ENCODE data around the gene RAB4A.

GRCh38 chr1:229264487-229264886 is 6.4 kb upstream of the RAB4A start:
- TF ChIP-seq EP300 (IDR thresholded peaks at IDR 0.05; ENCODE audit: borderline replicate concordance) (no peak), TAF1 (IDR thresholded peaks at IDR 0.05; ENCODE audit: low read depth) (no peak), RAD21 (IDR thresholded peaks at IDR 0.05; ENCODE audit: low read depth) (no peak), EGR1 (IDR thresholded peaks at IDR 0.05) (no peak), YY1 (IDR thresholded peaks at IDR 0.05; ENCODE audit: low read depth) (no peak), MAX (IDR thresholded peaks at IDR 0.05) (no peak), REST (IDR thresholded peaks at IDR 0.05; ENCODE audit: low read depth) (no peak)
